Activated CD8-positive, alpha-beta T cell treated with anti-CD3 and anti-CD28 coated beads for 36 hours (primary cell): ENCODE measurements around the gene ACTL10. TPM values are rescaled to one million over a fixed set of nuclear protein-coding genes. Genes with fewer than 3 reads are reported as not detected.

Experiments
- ATAC-seq: fragments of 200-7000 bp; cut with Tn5 transposase; one replicate; pipeline ENCODE4 v1.10.0; 2021; ENCODE audit warnings: mild to moderate bottlenecking, moderate library complexity
- CTCF ChIA-PET: fragments of 350-600 bp; sonication (Branson Sonifier 250); formaldehyde crosslinking; loops from one replicate; lab custom pipeline; 2021; ENCODE audit warnings: antibody characterized with exemption; lab: Charles Lee
- POLR2A ChIA-PET: fragments of 350-600 bp; sonication (Branson Sonifier 250); formaldehyde crosslinking; loops from one replicate; lab custom pipeline; 2021; ENCODE audit warnings: antibody characterized with exemption; lab: Charles Lee
- DNase-seq: peaks from one replicate; pipeline ENCODE4 v3.0.0-alpha.2; 2020
- H3K27ac Mint-ChIP-seq: one replicate; pipeline ENCODE4 v1.8.0; 2021; ENCODE audit warnings: mild to moderate bottlenecking, mixed read lengths
- H3K27me3 Mint-ChIP-seq: one replicate; pipeline ENCODE4 v1.8.0; 2021; ENCODE audit warnings: mixed read lengths
- H3K36me3 Mint-ChIP-seq: one replicate; pipeline ENCODE4 v1.8.0; 2021; ENCODE audit warnings: low read depth, mixed read lengths
- H3K4me1 Mint-ChIP-seq: one replicate; pipeline ENCODE4 v1.8.0; 2021; ENCODE audit warnings: low read depth, mixed read lengths
- H3K4me3 Mint-ChIP-seq: one replicate; pipeline ENCODE4 v1.8.0; 2021; ENCODE audit warnings: mild to moderate bottlenecking, moderate library complexity, mixed read lengths
- H3K9me3 Mint-ChIP-seq: one replicate; pipeline ENCODE4 v1.8.0; 2021; ENCODE audit warnings: mixed read lengths
- CTCF ChIP-seq: fragments of 200-600 bp; IDR thresholded peaks from one replicate; pipeline ENCODE4 v1.8.0; 2022; ENCODE audit warnings: antibody characterized with exemption, mild to moderate bottlenecking
- intact Hi-C: fragments of 100-400 bp; cut with micrococcal nuclease; formaldehyde crosslinking; loops from one replicate; pipeline ENCODE4 v1.10.0; 2022
- total RNA-seq, 2 experiments: library from RNA; stranded (reverse); gene quantifications; one replicate each; pipeline ENCODE4 v1.2.3, GENCODE V29; 2021

Gene ACTL10
- total RNA-seq, 2 experiments from 2014 or later, result 2.4 TPM

- intact Hi-C loops, result no loop called here
- peaks cover 13% of the 10 kb centered on the region for H3K36me3 Mint-ChIP-seq
- ATAC-seq (no peak), DNase-seq (no peak)
- no peaks in the 10 kb centered on the region for H3K9me3 Mint-ChIP-seq
- no peak overlapping the region for H3K4me3 Mint-ChIP-seq
- H3K27ac Mint-ChIP-seq, result no peak overlapping the region
- no peak for TF ChIP-seq CTCF
- CTCF ChIA-PET, result interaction anchor here (1.2 to 1.8 kb wide), 3 partner anchors 18 to 46 kb away, joined by 3 to 4 read pairs (median 3); partner anchors contain the start of gene ZNF341
- H3K4me1 Mint-ChIP-seq, result peaks cover 20% of the 10 kb centered on the region
- no peaks in the 10 kb centered on the region for H3K27me3 Mint-ChIP-seq
- POLR2A ChIA-PET, result interaction anchor here (0.7 to 1.2 kb wide), 3 partner anchors 16 to 273 kb away, joined by 3 read pairs; no protein-coding TSS in a partner anchor
Observed at GRCh38 chr20:33713865-33714367, 47.2 kb downstream of the ACTL10 start.

- ATAC-seq (no peak), DNase-seq (no peak)
- TF ChIP-seq CTCF, result no peak
- ChIA-PET CTCF (interaction anchor here (0.9 kb wide), 1 partner anchor 48 kb away, joined by 3 read pairs; no protein-coding TSS in a partner anchor), POLR2A (no interaction called here)
- no peak overlapping the region for H3K4me3 Mint-ChIP-seq
- no peaks in the 10 kb centered on the region for H3K27me3 Mint-ChIP-seq
- H3K4me1 Mint-ChIP-seq, result peaks cover 14% of the 10 kb centered on the region
- H3K9me3 Mint-ChIP-seq, result no peaks in the 10 kb centered on the region
- peaks cover 5% of the 10 kb centered on the region for H3K36me3 Mint-ChIP-seq
- H3K27ac Mint-ChIP-seq, result no peak overlapping the region
- intact Hi-C loops, result no loop called here
Observed at GRCh38 chr20:33716498-33716897, 49.8 kb downstream of the ACTL10 start.

Other genes starting within 250 kb of the ACTL10 start
- 1 to 10 TPM; 5.6 to 5.8 TPM for gene SNTA1, start 223.2 kb upstream of the ACTL10 start, total RNA-seq
- 10 to 100 TPM; 10.2 to 10.9 TPM for gene CBFA2T2, start 176.8 kb upstream of the ACTL10 start, total RNA-seq
- gene C20orf144, start 4.6 kb upstream of the ACTL10 start, total RNA-seq, result under 1 TPM; 0.29 to 0.36 TPM
- 10 to 100 TPM; 13.7 to 16.0 TPM for gene NECAB3, start 7.5 kb downstream of the ACTL10 start, total RNA-seq
- gene E2F1, start 19.4 kb downstream of the ACTL10 start, total RNA-seq, result 10 to 100 TPM; 71.2 to 72.0 TPM
- 1 to 10 TPM; 6.9 to 7.3 TPM for gene PXMP4, start 53.4 kb downstream of the ACTL10 start, total RNA-seq
- gene ZNF341, start 65.1 kb downstream of the ACTL10 start, total RNA-seq, result 1 to 10 TPM; 4.3 to 5.0 TPM
- gene CHMP4B, start 144.4 kb downstream of the ACTL10 start, total RNA-seq, result 10 to 100 TPM; 82.0 to 82.9 TPM